IMR-90 (cell line): Measurements from ENCODE around the gene LDLRAD3. TPM values are rescaled to one million over a fixed set of nuclear protein-coding genes. Genes with fewer than 3 reads are reported as not detected.

Experiments
- ATAC-seq: fragments of 200-7000 bp; cut with Tn5 transposase; 2 replicates; pipeline ENCODE4 v1.9.1; 2020; ENCODE audit warnings: low read depth, mild to moderate bottlenecking, moderate library complexity
- BruUV-seq: library from RNA; stranded (reverse); fragments of 400-500 nt; replicated peaks from 2 replicates; lab custom pipeline; 2021; lab: Mats Ljungman, UMichigan
- CTCF ChIA-PET: fragments of 300-600 bp; formaldehyde crosslinking; extraction: SDS; loops from one replicate; lab custom pipeline; 2021; ENCODE audit warnings: antibody characterized with exemption; lab: Yijun Ruan, JAX
- POLR2A ChIA-PET: fragments of 300-600 bp; sonication (Branson Sonifier 250); formaldehyde crosslinking; loops from one replicate; lab custom pipeline; 2022; ENCODE audit warnings: antibody characterized with exemption; ENCODE audit not compliant: unreplicated experiment; lab: Charles Lee
- DNase-seq: peaks from one replicate; pipeline ENCODE4 v3.0.0; 2013
- H2AFZ ChIP-seq: replicated peaks from 2 replicates; pipeline ENCODE3; 2013; ENCODE audit warnings: low read length, mild to moderate bottlenecking; ENCODE audit not compliant: poor library complexity
- H2AK5ac ChIP-seq: 2 replicates; pipeline ENCODE4 v1.6.1; 2013; ENCODE audit warnings: low read depth, low read length, inconsistent platforms
- H2AK9ac ChIP-seq: replicated peaks from 2 replicates; pipeline ENCODE3; 2013; ENCODE audit warnings: mild to moderate bottlenecking, low read depth, low read length, moderate library complexity; ENCODE audit not compliant: poor library complexity
- H2BK120ac ChIP-seq: 2 replicates; pipeline ENCODE4 v1.6.1; 2013; ENCODE audit warnings: low read depth, low read length, inconsistent platforms
- H2BK15ac ChIP-seq: 3 replicates; pipeline ENCODE4 v1.6.1; 2013; ENCODE audit warnings: low read depth, low read length, inconsistent platforms
- H2BK20ac ChIP-seq: 2 replicates; pipeline ENCODE4 v1.6.1; 2013; ENCODE audit warnings: low read depth, mild to moderate bottlenecking, inconsistent platforms, low read length, moderate library complexity
- H2BK5ac ChIP-seq: 2 replicates; pipeline ENCODE4 v1.6.1; 2013; ENCODE audit warnings: mild to moderate bottlenecking, low read depth, low read length, inconsistent platforms; ENCODE audit not compliant: poor library complexity, severe bottlenecking
- H3K14ac ChIP-seq: replicated peaks from 2 replicates; pipeline ENCODE4 v1.6.1; 2013; ENCODE audit warnings: low read depth, low read length, inconsistent platforms
- H3K18ac ChIP-seq: 2 replicates; pipeline ENCODE4 v1.6.1; 2013; ENCODE audit warnings: low read depth, low read length, control low read depth
- H3K23ac ChIP-seq: 2 replicates; pipeline ENCODE4 v1.6.1; 2013; ENCODE audit warnings: low read depth, low read length, inconsistent platforms
- H3K27ac ChIP-seq: 2 replicates; pipeline ENCODE4 v1.5.1; 2013; ENCODE audit warnings: mild to moderate bottlenecking, control low read depth, low read length; ENCODE audit not compliant: insufficient read depth
- H3K27me3 ChIP-seq: 2 replicates; pipeline ENCODE4 v1.6.1; 2013; ENCODE audit warnings: low read length; ENCODE audit not compliant: control insufficient read depth, insufficient read depth
- H3K36me3 ChIP-seq: 2 replicates; pipeline ENCODE4 v1.6.1; 2013; ENCODE audit warnings: low read length, mixed read lengths; ENCODE audit not compliant: control insufficient read depth, insufficient read depth
- H3K4ac ChIP-seq: 2 replicates; pipeline ENCODE4 v1.6.1; 2013; ENCODE audit warnings: low read depth, low read length, inconsistent platforms
- H3K4me1 ChIP-seq: 2 replicates; pipeline ENCODE4 v1.6.1; 2013; ENCODE audit warnings: low read length, mixed read lengths; ENCODE audit not compliant: control insufficient read depth, insufficient read depth
- H3K4me2 ChIP-seq: 2 replicates; pipeline ENCODE4 v1.6.1; 2013; ENCODE audit warnings: low read depth, mild to moderate bottlenecking, control low read depth, low read length, moderate library complexity
- H3K4me3 ChIP-seq: 2 replicates; pipeline ENCODE4 v1.5.1; 2013; ENCODE audit warnings: low read depth, mild to moderate bottlenecking, control low read depth, low read length, moderate library complexity; ENCODE audit not compliant: insufficient read depth
- H3K56ac ChIP-seq: 2 replicates; pipeline ENCODE4 v1.6.1; 2013; ENCODE audit warnings: low read length, inconsistent platforms; ENCODE audit not compliant: insufficient read depth; ENCODE audit errors: extremely low read depth
- H3K79me1 ChIP-seq, 2 experiments: 2 replicates each; pipeline ENCODE4 v1.6.1; 2013; ENCODE audit warnings: low read length in 2 of 2, inconsistent platforms in 1 of 2, low read depth in 1 of 2
- H3K9ac ChIP-seq: 2 replicates; pipeline ENCODE4 v1.6.1; 2013; ENCODE audit warnings: low read depth, low read length, control low read depth
- H3K9me1 ChIP-seq: 2 replicates; pipeline ENCODE4 v1.6.1; 2013; ENCODE audit warnings: low read length, inconsistent platforms; ENCODE audit not compliant: insufficient read depth
- H3K9me3 ChIP-seq: 2 replicates; pipeline ENCODE4 v1.6.1; 2013; ENCODE audit warnings: low read length; ENCODE audit not compliant: control insufficient read depth, insufficient read depth
- H4K20me1 ChIP-seq: 2 replicates; pipeline ENCODE4 v1.6.1; 2013; ENCODE audit warnings: low read length, inconsistent platforms; ENCODE audit not compliant: insufficient read depth
- H4K5ac ChIP-seq: 2 replicates; pipeline ENCODE4 v1.6.1; 2013; ENCODE audit warnings: mild to moderate bottlenecking, low read depth, low read length, control low read depth
- H4K8ac ChIP-seq, 2 experiments: 2 replicates each; pipeline ENCODE4 v1.6.1; 2013; ENCODE audit warnings: low read depth in 2 of 2, low read length in 2 of 2, control low read depth in 1 of 2, inconsistent platforms in 1 of 2
- H4K91ac ChIP-seq: 2 replicates; pipeline ENCODE4 v1.6.1; 2013; ENCODE audit warnings: low read depth, low read length, inconsistent platforms; ENCODE audit not compliant: insufficient read depth
- BHLHE40 ChIP-seq: fragments of 150-350 bp; IDR thresholded peaks from 2 replicates; pipeline ENCODE4 v1.6.1; 2016; ENCODE audit warnings: mild to moderate bottlenecking, low read depth, low read length
- CEBPB ChIP-seq: IDR thresholded peaks from 2 replicates; pipeline ENCODE4 v1.6.1; 2012; ENCODE audit warnings: low read depth, low read length, improper control_type of control experiment
- CTCF ChIP-seq: conservative IDR thresholded peaks from 2 replicates; pipeline ENCODE4 v1.5.1; 2012; ENCODE audit warnings: mild to moderate bottlenecking, low read depth, low read length, improper control_type of control experiment
- FOS ChIP-seq: fragments of 150-350 bp; IDR thresholded peaks from 2 replicates; pipeline ENCODE4 v1.6.1; 2016; ENCODE audit warnings: low read depth, low read length
- MAFK ChIP-seq: IDR thresholded peaks from 2 replicates; pipeline ENCODE4 v1.6.1; 2012; ENCODE audit warnings: low read depth, low read length, improper control_type of control experiment
- MAZ ChIP-seq: IDR thresholded peaks from 2 replicates; pipeline ENCODE4 v1.6.1; 2012; ENCODE audit warnings: low read depth, mild to moderate bottlenecking, low read length, improper control_type of control experiment, moderate library complexity, borderline replicate concordance
- MXI1 ChIP-seq: IDR thresholded peaks from 2 replicates; pipeline ENCODE4 v1.6.1; 2012; ENCODE audit warnings: low read depth, mild to moderate bottlenecking, low read length, moderate library complexity, borderline replicate concordance
- NFE2L2 ChIP-seq: fragments of 150-350 bp; IDR thresholded peaks from 2 replicates; pipeline ENCODE4 v1.6.1; 2016; ENCODE audit warnings: low read depth, mild to moderate bottlenecking, low read length
- POLR2A ChIP-seq: IDR thresholded peaks from 2 replicates; pipeline ENCODE4 v1.6.1; 2012; ENCODE audit warnings: mild to moderate bottlenecking, low read depth, low read length
- RAD21 ChIP-seq: IDR thresholded peaks from 2 replicates; pipeline ENCODE4 v1.6.1; 2012; ENCODE audit warnings: low read length, improper control_type of control experiment
- RCOR1 ChIP-seq: IDR thresholded peaks from 2 replicates; pipeline ENCODE4 v1.6.1; 2012; ENCODE audit warnings: mild to moderate bottlenecking, low read length, improper control_type of control experiment; ENCODE audit not compliant: insufficient replicate concordance
- SMC3 ChIP-seq: fragments of 150-350 bp; IDR thresholded peaks from 2 replicates; pipeline ENCODE4 v1.6.1; 2016; ENCODE audit warnings: low read depth, mild to moderate bottlenecking, antibody characterized with exemption, low read length, moderate library complexity
- WGBS, 2 experiments: methylation state at CpG; one replicate each; pipeline versions ENCODE4 v1.1.5 to v1.1.7; 2013; ENCODE audit warnings: missing lambda C conversion rate in 2 of 2; ENCODE audit not compliant: insufficient read length in 1 of 2; ENCODE audit errors: extremely low coverage in 2 of 2; 5-methylcytosine and 5-hydroxymethylcytosine counted together
- dilution Hi-C: fragments of 300-500 bp; cut with HindIII; formaldehyde crosslinking; loops from one replicate; pipeline ENCODE4 v1.14.3; 2018; ENCODE audit warnings: low sequenced_read_pairs; ENCODE audit not compliant: unreplicated experiment
- in situ Hi-C: fragments of 300-500 bp; cut with MboI; formaldehyde crosslinking; loops from 3 replicates; pipeline ENCODE4 v1.14.3; 2019; ENCODE audit warnings: low sequenced_read_pairs, inconsistent platforms, mixed read lengths
- intact Hi-C: fragments of 100-400 bp; cut with micrococcal nuclease; formaldehyde crosslinking; loops from 2 replicates; pipeline ENCODE4 v1.10.0; 2022
- polyA plus RNA-seq, 3 experiments: library from polyadenylated mRNA; depleted of rRNA; stranded (reverse); fragments of >200 nt; gene quantifications; 2 replicates each; pipeline ENCODE4 v1.2.3, GENCODE V29; 2012; ENCODE audit warnings: low replicate concordance in 1 of 3
- total RNA-seq: library from RNA; depleted of rRNA; stranded (reverse); fragments of >200 nt; gene quantifications from 2 replicates; pipeline ENCODE4 v1.2.3, GENCODE V29; 2012
- TF ChIP-seq, protein P1 (sequence below): fragments of 150-350 bp; IDR thresholded peaks from 2 replicates; pipeline ENCODE4 v1.6.1; 2017; ENCODE audit warnings: mild to moderate bottlenecking, antibody characterized with exemption, low read length, low read depth
- TF ChIP-seq, protein P2 (sequence below): fragments of 150-350 bp; IDR thresholded peaks from 2 replicates; pipeline ENCODE4 v1.6.1; 2016; ENCODE audit warnings: low read depth, mild to moderate bottlenecking, low read length, moderate library complexity, borderline replicate concordance

Gene LDLRAD3
- total and polyA plus RNA-seq, 2 of the 4 experiments (the other 2 are of a cell fraction): 2.7 to 6.4 TPM

- H3K9me3 ChIP-seq: peaks cover 5% of the 10 kb centered on the region; the same call in 1 of the 2 replicates
- BruUV-seq: no TSS peak
- intact Hi-C loops: no loop called here
Measured at GRCh38 chr11:36002796-36003195, 58.9 kb downstream of the LDLRAD3 start.

More at GRCh38 chr11:36002796-36003195, 58.9 kb downstream of the LDLRAD3 start:
- Histone ChIP-seq H2BK120ac (no peak overlapping the region), H3K79me1 (peaks cover 3 to 17% of the 10 kb centered on the region in 2 experiments; a peak in 2 of 4 replicates), H2BK5ac (no peak overlapping the region), H3K9ac (no peak overlapping the region), H2BK20ac (no peak overlapping the region), H3K27me3 (no peaks in the 10 kb centered on the region), H4K8ac (no peak overlapping the region), H3K4me2 (no peak overlapping the region), H4K91ac (no peak overlapping the region), H3K56ac (no peak overlapping the region), H4K5ac (no peak overlapping the region), H4K20me1 (no peaks in the 10 kb centered on the region), H2AK9ac (no peak overlapping the region), H2AFZ (no peak overlapping the region), H2BK15ac (no peak overlapping the region), H3K4ac (no peak overlapping the region), H3K9me1 (peaks cover 4% of the 10 kb centered on the region), H3K23ac (no peak overlapping the region), H3K18ac (no peak overlapping the region), H2AK5ac (no peak overlapping the region), H3K36me3 (no peaks in the 10 kb centered on the region), H3K4me3 (no peak overlapping the region), H3K27ac (no peak overlapping the region), H3K4me1 (peaks cover 5% of the 10 kb centered on the region), H3K14ac (no peak overlapping the region)
- WGBS, 2 experiments: no CpG with 5 or more reads among the region's 3 CpGs
- ATAC-seq (no peak), DNase-seq (no peak)
- in situ Hi-C loops (no loop called here), dilution Hi-C loops (no loop called here)
- CTCF ChIA-PET: interaction anchor here (1.2 kb wide), 1 partner anchor 181 kb away, joined by 3 read pairs; no protein-coding TSS in a partner anchor
- TF ChIP-seq POLR2A (no peak), BHLHE40 (no peak), RCOR1 (no peak), MAFK (no peak), FOS (no peak), SMC3 (no peak), CEBPB (no peak), MXI1 (no peak), NFE2L2 (no peak), CTCF (no peak), MAZ (no peak), RAD21 (no peak)
- TF ChIP-seq, protein P1, sequence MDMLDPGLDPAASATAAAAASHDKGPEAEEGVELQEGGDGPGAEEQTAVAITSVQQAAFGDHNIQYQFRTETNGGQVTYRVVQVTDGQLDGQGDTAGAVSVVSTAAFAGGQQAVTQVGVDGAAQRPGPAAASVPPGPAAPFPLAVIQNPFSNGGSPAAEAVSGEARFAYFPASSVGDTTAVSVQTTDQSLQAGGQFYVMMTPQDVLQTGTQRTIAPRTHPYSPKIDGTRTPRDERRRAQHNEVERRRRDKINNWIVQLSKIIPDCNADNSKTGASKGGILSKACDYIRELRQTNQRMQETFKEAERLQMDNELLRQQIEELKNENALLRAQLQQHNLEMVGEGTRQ: no peak
- TF ChIP-seq, protein P2, sequence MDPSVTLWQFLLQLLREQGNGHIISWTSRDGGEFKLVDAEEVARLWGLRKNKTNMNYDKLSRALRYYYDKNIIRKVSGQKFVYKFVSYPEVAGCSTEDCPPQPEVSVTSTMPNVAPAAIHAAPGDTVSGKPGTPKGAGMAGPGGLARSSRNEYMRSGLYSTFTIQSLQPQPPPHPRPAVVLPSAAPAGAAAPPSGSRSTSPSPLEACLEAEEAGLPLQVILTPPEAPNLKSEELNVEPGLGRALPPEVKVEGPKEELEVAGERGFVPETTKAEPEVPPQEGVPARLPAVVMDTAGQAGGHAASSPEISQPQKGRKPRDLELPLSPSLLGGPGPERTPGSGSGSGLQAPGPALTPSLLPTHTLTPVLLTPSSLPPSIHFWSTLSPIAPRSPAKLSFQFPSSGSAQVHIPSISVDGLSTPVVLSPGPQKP: no peak
- POLR2A ChIA-PET: no interaction called here
